HepG2 (cell line): ENCODE results near the gene GRAMD4. TPM values are rescaled to one million over a fixed set of nuclear protein-coding genes. Genes with fewer than 3 reads are reported as not detected.

Source experiments
- ATAC-seq: fragments of 200-7000 bp; cut with Tn5 transposase; 3 replicates; pipeline ENCODE4 v1.9.1; 2020; ENCODE audit warnings: mild to moderate bottlenecking, moderate library complexity
- BruUV-seq: library from RNA; stranded (reverse); fragments of 400-500 nt; replicated peaks from 2 replicates; lab custom pipeline; 2021; lab: Mats Ljungman, UMichigan
- CTCF ChIA-PET: fragments of 300-600 bp; formaldehyde crosslinking; extraction: SDS; loops from one replicate; lab custom pipeline; 2021; ENCODE audit warnings: low total read pairs, inconsistent platforms, low intra/inter-chr PET ratio; lab: Yijun Ruan, JAX
- POLR2A ChIA-PET: fragments of 350-600 bp; sonication (Branson Sonifier 250); formaldehyde crosslinking; loops from one replicate; lab custom pipeline; 2020; ENCODE audit warnings: antibody characterized with exemption, inconsistent platforms; lab: Yijun Ruan, JAX
- DNase-seq: peaks from one replicate; pipeline ENCODE4 v3.0.0-alpha.2; 2015; ENCODE audit warnings: low spot score
- FAIRE-seq: peaks from 3 replicates; lab custom pipeline; 2011; peaks lifted over from hg19 to GRCh38; lab: Jason Lieb, UNC
- H2AFZ ChIP-seq: one replicate; pipeline ENCODE4 v1.6.1; 2011; ENCODE audit warnings: low read length, inconsistent platforms
- H3K27ac ChIP-seq: fragments of 300-600 bp; 3 replicates; pipeline ENCODE4 v1.8.0; 2011; ENCODE audit warnings: mixed run types, mild to moderate bottlenecking, mixed read lengths, low read length, inconsistent platforms; ENCODE audit not compliant: insufficient read depth; ENCODE audit errors: extremely low read length
- H3K27me3 ChIP-seq, 2 experiments: fragments of 200-600 bp in 1 of 2; 2 replicates in 1 of 2; 3 replicates in 1 of 2; pipeline versions ENCODE4 v1.6.0 to v1.8.0; 2011; ENCODE audit warnings: low read length in 2 of 2, mild to moderate bottlenecking in 2 of 2, moderate library complexity in 2 of 2, inconsistent platforms in 1 of 2; ENCODE audit not compliant: insufficient read depth in 2 of 2, control insufficient read depth in 1 of 2
- H3K36me3 ChIP-seq, 2 experiments: fragments of 200-600 bp in 1 of 2; replicated peaks in 1 of 2; 2 replicates in 1 of 2; 3 replicates in 1 of 2; pipeline versions ENCODE4 v1.5.1 to v1.8.0; 2011; ENCODE audit warnings: low read length in 2 of 2, inconsistent platforms in 1 of 2; ENCODE audit not compliant: insufficient read depth in 2 of 2, control insufficient read depth in 1 of 2
- H3K4me1 ChIP-seq: 2 replicates; pipeline ENCODE4 v1.5.1; 2012; ENCODE audit warnings: low read length, inconsistent platforms; ENCODE audit not compliant: insufficient read depth
- H3K4me2 ChIP-seq: 2 replicates; pipeline ENCODE4 v1.6.0; 2011; ENCODE audit warnings: low read depth, low read length, inconsistent platforms
- H3K4me3 ChIP-seq, 3 experiments: fragments of 200-600 bp in 1 of 3; sonication (generic), shearing (Covaris generic) in 1 of 3; replicated peaks in 1 of 3; 2 replicates each; pipeline ENCODE4 v1.5.1; 2011 to 2016; ENCODE audit warnings: low read length in 3 of 3, inconsistent platforms in 2 of 3, low read depth in 2 of 3, mild to moderate bottlenecking in 2 of 3, control low read depth in 1 of 3, mixed read lengths in 1 of 3; ENCODE audit not compliant: insufficient read depth in 1 of 3
- H3K79me2 ChIP-seq: one replicate; pipeline ENCODE4 v1.6.1; 2011; ENCODE audit warnings: low read length, inconsistent platforms; ENCODE audit not compliant: insufficient read depth
- H3K9ac ChIP-seq: 2 replicates; pipeline ENCODE4 v1.6.0; 2011; ENCODE audit warnings: mild to moderate bottlenecking, low read depth, low read length, inconsistent platforms; ENCODE audit not compliant: insufficient read depth
- H3K9me3 ChIP-seq: 2 replicates; pipeline ENCODE4 v1.5.1; 2012; ENCODE audit warnings: mild to moderate bottlenecking, low read length
- H4K20me1 ChIP-seq: 2 replicates; pipeline ENCODE4 v1.6.0; 2011; ENCODE audit warnings: inconsistent platforms, mild to moderate bottlenecking, low read length, moderate library complexity; ENCODE audit not compliant: insufficient read depth
- SAP130 ChIP-seq: IDR thresholded peaks from 2 replicates; pipeline ENCODE4 v1.6.1; 2016; ENCODE audit warnings: low read depth
- THAP11 ChIP-seq: IDR thresholded peaks from 2 replicates; pipeline ENCODE4 v1.6.1; 2016; ENCODE audit warnings: missing biosample characterization, missing genetic modification reagents
- ZBTB40 ChIP-seq, 2 experiments: fragments of 450-650 bp in 1 of 2; sonication (generic) in 1 of 2; formaldehyde crosslinking in 1 of 2; IDR thresholded peaks; 2 replicates each; pipeline versions ENCODE4 v1.6.1 to v1.8.0; 2016 to 2022; ENCODE audit warnings: antibody characterized with exemption in 1 of 2, mild to moderate bottlenecking in 1 of 2, missing genetic modification reagents in 1 of 2
- WGBS: methylation state at CpG from one replicate; pipeline ENCODE4 v1.1.6; 2017; ENCODE audit warnings: low lambda C conversion rate; 5-methylcytosine and 5-hydroxymethylcytosine counted together
- in situ Hi-C: cut with HindIII; loops from 2 replicates; pipeline ENCODE4 v1.10.0; 2017; ENCODE audit warnings: low pct_unique_long_range_greater_than_20kb; ENCODE audit not compliant: extremely low pct_ligation_motif_present
- intact Hi-C: fragments of 100-400 bp; cut with micrococcal nuclease; formaldehyde crosslinking; loops from one replicate; pipeline ENCODE4 v1.10.0; 2022; ENCODE audit not compliant: unreplicated experiment
- polyA plus RNA-seq, 8 experiments: library from polyadenylated mRNA; depleted of rRNA in 3 of 8; stranded (reverse) in 7 of 8; unstranded in 1 of 8; fragments of >200 nt; fragmentation: Illumina TruSeq in 4 of 8; extraction: Trizol in 4 of 8; gene quantifications; 2 replicates each; pipeline versions ENCODE4 v1.2.1 to v1.2.3, GENCODE V29; 2011 to 2016; ENCODE audit warnings: low read depth in 4 of 8, missing spikeins in 1 of 8, mixed read lengths in 1 of 8; ENCODE audit not compliant: insufficient read depth in 1 of 8
- total RNA-seq, 5 experiments: library from RNA; depleted of rRNA; stranded (reverse); fragments of >200 nt; fragmentation: Illumina TruSeq; extraction: Trizol; gene quantifications; 2 replicates each; pipeline ENCODE4 v1.2.3, GENCODE V29; 2016; ENCODE audit warnings: low read depth in 1 of 5
- TF ChIP-seq, protein P1 (sequence below): sonication (generic); formaldehyde crosslinking; IDR thresholded peaks from 2 replicates; pipeline ENCODE4 v1.4.0; 2020; ENCODE audit warnings: missing genetic modification reagents
- TF ChIP-seq, protein P2 (sequence below): sonication (generic); formaldehyde crosslinking; conservative IDR thresholded peaks from 2 replicates; pipeline ENCODE4 v1.5.0; 2020; ENCODE audit warnings: missing genetic modification reagents

Gene GRAMD4
- total and polyA plus RNA-seq, 2 of the 13 experiments (the other 11 are each of a cell fraction or from before 2014, with no cell fraction given), result 15.2 to 15.7 TPM

- TF ChIP-seq, protein P1, sequence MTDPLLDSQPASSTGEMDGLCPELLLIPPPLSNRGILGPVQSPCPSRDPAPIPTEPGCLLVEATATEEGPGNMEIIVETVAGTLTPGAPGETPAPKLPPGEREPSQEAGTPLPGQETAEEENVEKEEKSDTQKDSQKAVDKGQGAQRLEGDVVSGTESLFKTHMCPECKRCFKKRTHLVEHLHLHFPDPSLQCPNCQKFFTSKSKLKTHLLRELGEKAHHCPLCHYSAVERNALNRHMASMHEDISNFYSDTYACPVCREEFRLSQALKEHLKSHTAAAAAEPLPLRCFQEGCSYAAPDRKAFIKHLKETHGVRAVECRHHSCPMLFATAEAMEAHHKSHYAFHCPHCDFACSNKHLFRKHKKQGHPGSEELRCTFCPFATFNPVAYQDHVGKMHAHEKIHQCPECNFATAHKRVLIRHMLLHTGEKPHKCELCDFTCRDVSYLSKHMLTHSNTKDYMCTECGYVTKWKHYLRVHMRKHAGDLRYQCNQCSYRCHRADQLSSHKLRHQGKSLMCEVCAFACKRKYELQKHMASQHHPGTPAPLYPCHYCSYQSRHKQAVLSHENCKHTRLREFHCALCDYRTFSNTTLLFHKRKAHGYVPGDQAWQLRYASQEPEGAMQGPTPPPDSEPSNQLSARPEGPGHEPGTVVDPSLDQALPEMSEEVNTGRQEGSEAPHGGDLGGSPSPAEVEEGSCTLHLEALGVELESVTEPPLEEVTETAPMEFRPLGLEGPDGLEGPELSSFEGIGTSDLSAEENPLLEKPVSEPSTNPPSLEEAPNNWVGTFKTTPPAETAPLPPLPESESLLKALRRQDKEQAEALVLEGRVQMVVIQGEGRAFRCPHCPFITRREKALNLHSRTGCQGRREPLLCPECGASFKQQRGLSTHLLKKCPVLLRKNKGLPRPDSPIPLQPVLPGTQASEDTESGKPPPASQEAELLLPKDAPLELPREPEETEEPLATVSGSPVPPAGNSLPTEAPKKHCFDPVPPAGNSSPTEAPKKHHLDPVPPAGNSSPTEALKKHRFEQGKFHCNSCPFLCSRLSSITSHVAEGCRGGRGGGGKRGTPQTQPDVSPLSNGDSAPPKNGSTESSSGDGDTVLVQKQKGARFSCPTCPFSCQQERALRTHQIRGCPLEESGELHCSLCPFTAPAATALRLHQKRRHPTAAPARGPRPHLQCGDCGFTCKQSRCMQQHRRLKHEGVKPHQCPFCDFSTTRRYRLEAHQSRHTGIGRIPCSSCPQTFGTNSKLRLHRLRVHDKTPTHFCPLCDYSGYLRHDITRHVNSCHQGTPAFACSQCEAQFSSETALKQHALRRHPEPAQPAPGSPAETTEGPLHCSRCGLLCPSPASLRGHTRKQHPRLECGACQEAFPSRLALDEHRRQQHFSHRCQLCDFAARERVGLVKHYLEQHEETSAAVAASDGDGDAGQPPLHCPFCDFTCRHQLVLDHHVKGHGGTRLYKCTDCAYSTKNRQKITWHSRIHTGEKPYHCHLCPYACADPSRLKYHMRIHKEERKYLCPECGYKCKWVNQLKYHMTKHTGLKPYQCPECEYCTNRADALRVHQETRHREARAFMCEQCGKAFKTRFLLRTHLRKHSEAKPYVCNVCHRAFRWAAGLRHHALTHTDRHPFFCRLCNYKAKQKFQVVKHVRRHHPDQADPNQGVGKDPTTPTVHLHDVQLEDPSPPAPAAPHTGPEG, result no peak
- TF ChIP-seq, protein P2, sequence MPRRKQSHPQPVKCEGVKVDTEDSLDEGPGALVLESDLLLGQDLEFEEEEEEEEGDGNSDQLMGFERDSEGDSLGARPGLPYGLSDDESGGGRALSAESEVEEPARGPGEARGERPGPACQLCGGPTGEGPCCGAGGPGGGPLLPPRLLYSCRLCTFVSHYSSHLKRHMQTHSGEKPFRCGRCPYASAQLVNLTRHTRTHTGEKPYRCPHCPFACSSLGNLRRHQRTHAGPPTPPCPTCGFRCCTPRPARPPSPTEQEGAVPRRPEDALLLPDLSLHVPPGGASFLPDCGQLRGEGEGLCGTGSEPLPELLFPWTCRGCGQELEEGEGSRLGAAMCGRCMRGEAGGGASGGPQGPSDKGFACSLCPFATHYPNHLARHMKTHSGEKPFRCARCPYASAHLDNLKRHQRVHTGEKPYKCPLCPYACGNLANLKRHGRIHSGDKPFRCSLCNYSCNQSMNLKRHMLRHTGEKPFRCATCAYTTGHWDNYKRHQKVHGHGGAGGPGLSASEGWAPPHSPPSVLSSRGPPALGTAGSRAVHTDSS (CRISPR knock-in tag), result no peak
- TF ChIP-seq THAP11, result no peak
Observed at GRCh38 chr22:46666577-46667244, 46.5 kb downstream of the GRAMD4 start (continued).

GRCh38 chr22:46667245-46667623 lies 47.0 kb downstream of the GRAMD4 start:
- Histone ChIP-seq H3K27me3 (no peaks in the 10 kb centered on the region), H2AFZ (no peak overlapping the region), H3K36me3 (peaks cover 6 to 13% of the 10 kb centered on the region in 2 experiments; a peak in 2 of 5 replicates), H4K20me1 (no peaks in the 10 kb centered on the region), H3K9me3 (no peaks in the 10 kb centered on the region), H3K27ac (no peak overlapping the region), H3K4me1 (no peaks in the 10 kb centered on the region), H3K4me2 (no peak overlapping the region), H3K9ac (no peak overlapping the region)
- ChIA-PET POLR2A (no interaction called here), CTCF (no interaction called here)
- in situ Hi-C loops, result loop anchor here (25.0 kb wide), 1 partner anchor 105 kb away; no protein-coding TSS in a partner anchor
- WGBS, result 89% methylated on average over 10 of the region's 10 CpGs
- intact Hi-C loops, result no loop called here
- no TSS peak for BruUV-seq
- ATAC-seq, result no peak
- DNase-seq, result no peak
- FAIRE-seq, result no peak
- TF ChIP-seq SAP130 (CRISPR knock-in tag), result no peak
- peak; percentile 73 for TF ChIP-seq ZBTB40 (IDR thresholded peaks at IDR 0.05)
- TF ChIP-seq ZBTB40 (CRISPR knock-in tag; IDR thresholded peaks at IDR 0.05), result peak; percentile 98
- TF ChIP-seq, all 625 proteins: peak for 1
- H3K79me2 ChIP-seq, result no peaks in the 10 kb centered on the region
- H3K4me3 ChIP-seq, result no peak overlapping the region
